Stimulated activated CD8-positive, alpha-beta memory T cell treated with anti-CD3 and anti-CD28 coated beads, Interleukin-7, amount 100 ng/mL, for 48 hours (primary cell): Measurements from ENCODE around the gene BGN.

Experiments
- DNase-seq, 2 donors: peaks; one replicate each; pipeline ENCODE4 v3.0.0-alpha.2; 2020; ENCODE audit warnings: low read depth in 1 of 2; ENCODE audit errors: extremely low read depth in 1 of 2

The BGN gene

DNA sequence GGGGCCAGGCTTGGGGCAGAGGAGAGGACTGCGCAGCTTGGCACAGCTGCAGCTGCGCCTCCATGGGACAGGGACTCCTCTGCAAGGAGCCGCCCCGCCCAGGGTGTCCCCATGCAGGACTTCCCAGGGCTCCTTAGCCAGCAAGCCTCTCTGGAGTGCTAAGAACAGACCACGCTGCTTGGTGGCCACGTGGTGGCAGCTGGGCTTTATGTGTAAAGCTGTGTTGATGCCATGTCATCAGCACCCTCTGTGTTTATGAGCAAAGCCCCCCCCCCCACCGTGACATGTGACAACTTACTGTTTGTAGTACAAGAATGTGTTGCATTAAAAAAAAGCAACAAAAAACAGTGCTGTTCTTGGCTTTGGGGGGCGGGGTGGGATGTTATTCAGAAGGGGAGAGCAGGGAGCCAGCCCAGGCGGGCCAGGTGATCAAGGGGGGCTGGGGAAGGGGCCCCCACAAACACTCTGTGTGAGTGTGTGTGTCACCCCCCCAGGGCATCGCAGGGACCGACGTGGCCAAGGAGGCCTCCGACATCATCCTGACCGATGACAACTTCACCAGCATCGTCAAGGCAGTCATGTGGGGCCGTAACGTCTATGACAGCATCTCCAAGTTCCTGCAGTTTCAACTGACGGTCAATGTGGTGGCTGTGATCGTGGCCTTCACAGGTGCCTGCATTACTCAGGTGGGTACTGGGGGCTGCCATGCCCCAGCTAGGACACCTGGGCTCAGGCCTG, 63.0 kb downstream of the BGN start:
- DNase-seq = no peak
